Glomerular visceral epithelial cell (primary cell): ENCODE measurements around the gene CACNB1.

Source experiments
- DNase-seq: peaks from one replicate; pipeline ENCODE4 v3.0.0-alpha.2; 2016; ENCODE audit errors: extremely low spot score

Gene CACNB1

GRCh38 chr17:39200957-39201510 is 3.6 kb upstream of the CACNB1 start:
- no peak for DNase-seq

GRCh38 chr17:39200070-39200879 is 2.8 kb upstream of the CACNB1 start, which contains the start of gene RPL19:
Gene RPL19 (plus strand): TSS chr17:39200283. CDS start chr17:39200345, 62 bp downstream.
- no peak for DNase-seq

GRCh38 chr17:39199820-39200069 is 2.3 kb upstream of the CACNB1 start:
- DNase-seq: peak; percentile 94

- DNase-seq: no peak
Measured at GRCh38 chr17:39198186-39198566, 707 bp upstream of the CACNB1 start.

GRCh38 chr17:39196808-39197291 is 619 bp downstream of the CACNB1 start:
- DNase-seq: peak; percentile 63

GRCh38 chr17:39196241-39196807 is 1.1 kb downstream of the CACNB1 start:
- no peak for DNase-seq

GRCh38 chr17:39195568-39196160 is 1.8 kb downstream of the CACNB1 start:
- no peak for DNase-seq

- no peak for DNase-seq
Measured at GRCh38 chr17:39194985-39195524, 2.4 kb downstream of the CACNB1 start.

GRCh38 chr17:39194089-39194984 is 3.1 kb downstream of the CACNB1 start:
- DNase-seq: no peak

- DNase-seq: no peak
Measured at GRCh38 chr17:39193346-39193745, 4.1 kb downstream of the CACNB1 start.

GRCh38 chr17:39192901-39193300 is 4.6 kb downstream of the CACNB1 start:
- DNase-seq: no peak

- no peak for DNase-seq
Measured at GRCh38 chr17:39191750-39192510, 5.5 kb downstream of the CACNB1 start.

- DNase-seq: no peak
Measured at GRCh38 chr17:39187152-39187830, 10.2 kb downstream of the CACNB1 start.

- DNase-seq: no peak
Measured at GRCh38 chr17:39186481-39187002, 10.9 kb downstream of the CACNB1 start.

- DNase-seq: no peak
Measured at GRCh38 chr17:39183720-39184119, 13.7 kb downstream of the CACNB1 start.

GRCh38 chr17:39183045-39183444 is 14.4 kb downstream of the CACNB1 start:
- no peak for DNase-seq

GRCh38 chr17:39181303-39181702 is 16.2 kb downstream of the CACNB1 start:
- no peak for DNase-seq

- no peak for DNase-seq
Measured at GRCh38 chr17:39178536-39178935, 18.9 kb downstream of the CACNB1 start.

GRCh38 chr17:39177256-39177655 is 20.2 kb downstream of the CACNB1 start:
- DNase-seq: no peak

GRCh38 chr17:39175695-39176093 is 21.8 kb downstream of the CACNB1 start:
- DNase-seq: no peak
